ENCODE data around the gene CNBD2.

DNA sequence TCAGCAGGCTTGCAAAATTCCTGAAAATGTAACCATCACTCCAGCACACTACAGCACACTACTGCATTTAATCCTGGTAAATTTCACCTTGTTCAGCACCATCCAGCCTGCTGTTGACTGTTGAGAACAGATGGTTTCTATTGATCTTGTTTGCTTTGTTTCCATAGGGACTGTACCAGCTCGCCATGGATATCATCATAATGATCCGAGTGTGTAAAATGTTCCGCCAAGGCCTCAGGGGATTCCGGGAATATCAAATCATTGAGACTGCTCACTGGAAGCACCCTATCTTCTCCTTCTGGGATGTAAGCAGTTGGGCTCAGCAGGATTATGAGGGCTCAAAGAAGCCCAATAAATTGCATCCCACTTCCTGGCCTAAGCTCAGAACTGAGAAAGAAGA lies 4.1 kb downstream of the CNBD2 start:
- TF ChIP-seq, protein P1, sequence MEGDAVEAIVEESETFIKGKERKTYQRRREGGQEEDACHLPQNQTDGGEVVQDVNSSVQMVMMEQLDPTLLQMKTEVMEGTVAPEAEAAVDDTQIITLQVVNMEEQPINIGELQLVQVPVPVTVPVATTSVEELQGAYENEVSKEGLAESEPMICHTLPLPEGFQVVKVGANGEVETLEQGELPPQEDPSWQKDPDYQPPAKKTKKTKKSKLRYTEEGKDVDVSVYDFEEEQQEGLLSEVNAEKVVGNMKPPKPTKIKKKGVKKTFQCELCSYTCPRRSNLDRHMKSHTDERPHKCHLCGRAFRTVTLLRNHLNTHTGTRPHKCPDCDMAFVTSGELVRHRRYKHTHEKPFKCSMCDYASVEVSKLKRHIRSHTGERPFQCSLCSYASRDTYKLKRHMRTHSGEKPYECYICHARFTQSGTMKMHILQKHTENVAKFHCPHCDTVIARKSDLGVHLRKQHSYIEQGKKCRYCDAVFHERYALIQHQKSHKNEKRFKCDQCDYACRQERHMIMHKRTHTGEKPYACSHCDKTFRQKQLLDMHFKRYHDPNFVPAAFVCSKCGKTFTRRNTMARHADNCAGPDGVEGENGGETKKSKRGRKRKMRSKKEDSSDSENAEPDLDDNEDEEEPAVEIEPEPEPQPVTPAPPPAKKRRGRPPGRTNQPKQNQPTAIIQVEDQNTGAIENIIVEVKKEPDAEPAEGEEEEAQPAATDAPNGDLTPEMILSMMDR (IDR thresholded peaks at IDR 0.05): no peak
- TF ChIP-seq EZH2 (IDR thresholded peaks at IDR 0.05; ENCODE audit: borderline replicate concordance, insufficient read depth, low read depth, low read length, poor library complexity, severe bottlenecking): no peak

Measured in B cell (primary cell).